ENCODE data around the gene TRIO. TPM values are rescaled to one million over a fixed set of nuclear protein-coding genes. Genes with fewer than 3 reads are reported as not detected.

Gene TRIO
- total RNA-seq, 1 donor from 2014 or later, result 186 TPM

- no peak for DNase-seq
Measured at GRCh38 chr5:14267166-14267838, 124.2 kb downstream of the TRIO start.

- no peak for DNase-seq
Measured at GRCh38 chr5:14267991-14268708, 125.0 kb downstream of the TRIO start.

- no peak for DNase-seq
Measured at GRCh38 chr5:14268738-14269137, 125.6 kb downstream of the TRIO start.

- no peak for DNase-seq
Measured at GRCh38 chr5:14269395-14269794, 126.3 kb downstream of the TRIO start.

GRCh38 chr5:14270209-14270702, 127.1 kb downstream of the TRIO start:
- peak; percentile 64 for DNase-seq

GRCh38 chr5:14272548-14273205, 129.5 kb downstream of the TRIO start:
- DNase-seq, result no peak

- no peak for DNase-seq
Measured at GRCh38 chr5:14273207-14273767, 130.1 kb downstream of the TRIO start.

- DNase-seq, result no peak
Measured at GRCh38 chr5:14276380-14276779, 133.2 kb downstream of the TRIO start.

- DNase-seq, result no peak
Measured at GRCh38 chr5:14277385-14278320, 134.5 kb downstream of the TRIO start.

GRCh38 chr5:14280294-14280854, 137.2 kb downstream of the TRIO start:
- DNase-seq, result no peak

GRCh38 chr5:14281746-14282181, 138.6 kb downstream of the TRIO start:
- DNase-seq, result no peak

GRCh38 chr5:14283139-14283538, 140.0 kb downstream of the TRIO start:
- DNase-seq, result no peak

- DNase-seq, result no peak
Measured at GRCh38 chr5:14284392-14285148, 141.4 kb downstream of the TRIO start.

- DNase-seq, result no peak
Measured at GRCh38 chr5:14286007-14286406, 142.9 kb downstream of the TRIO start.

- no peak for DNase-seq
Measured at GRCh38 chr5:14286574-14287421, 143.7 kb downstream of the TRIO start.

GRCh38 chr5:14292766-14293658, 149.9 kb downstream of the TRIO start:
- DNase-seq, result no peak

GRCh38 chr5:14295610-14296009, 152.5 kb downstream of the TRIO start:
- DNase-seq, result no peak

- DNase-seq, result no peak
Measured at GRCh38 chr5:14296533-14297331, 153.6 kb downstream of the TRIO start.

Measured in skin of body (tissue), 2 donors.